ELR (cell line): Measurements from ENCODE around the gene C11orf87.

Source experiments
- DNase-seq: peaks from one replicate; pipeline ENCODE4 v3.0.0-alpha.2; 2015; ENCODE audit warnings: low read depth

The C11orf87 gene

GRCh38 chr11:109421981-109422869, at the start of gene C11orf87:
TSS of gene C11orf87 (plus strand) at chr11:109422190. CDS start at chr11:109423634, 1,444 bp downstream.
- peak; percentile 7 for DNase-seq

GRCh38 chr11:109374032-109374431, 48.0 kb upstream of the C11orf87 start:
- DNase-seq, result no peak

- DNase-seq, result no peak
These were observed 47.5 kb upstream of the C11orf87 start for GRCh38 chr11:109374441-109374840.

DNA sequence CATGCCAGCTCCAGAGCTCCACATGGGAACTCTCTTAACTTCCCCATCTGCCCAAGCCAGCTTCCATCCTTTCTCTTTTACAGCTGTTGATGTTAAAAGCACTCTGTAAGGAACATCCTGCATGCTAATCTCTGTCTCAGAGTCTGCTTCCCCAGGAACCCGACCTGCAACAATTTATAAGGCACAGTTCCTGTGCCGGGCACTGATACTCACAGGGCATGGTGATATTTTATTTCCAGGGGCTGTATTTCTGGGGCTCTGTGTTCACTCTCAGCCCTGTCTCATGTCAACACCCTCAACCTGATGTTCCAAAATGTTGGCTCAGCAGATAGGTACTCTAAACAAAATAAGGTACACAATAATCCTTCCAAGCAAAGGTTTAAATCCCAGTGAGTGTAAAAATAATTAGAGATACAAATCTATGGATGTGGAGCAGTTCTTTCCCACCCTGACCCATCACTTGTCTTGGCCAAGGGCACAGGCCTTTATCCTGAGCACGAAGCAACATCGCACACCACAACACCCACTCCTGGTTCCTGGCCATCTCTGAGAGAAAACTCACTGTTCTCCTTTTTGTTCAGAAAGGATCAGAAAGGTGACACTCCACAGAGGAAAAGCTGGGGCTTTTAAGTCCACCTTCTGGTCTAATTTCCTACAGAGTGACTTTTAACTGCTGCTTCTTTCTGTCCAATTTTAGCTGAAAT, 44.8 kb upstream of the C11orf87 start:
- DNase-seq, result no peak

GRCh38 chr11:109378034-109378433, 44.0 kb upstream of the C11orf87 start:
- DNase-seq, result no peak

GRCh38 chr11:109383306-109383705, 38.7 kb upstream of the C11orf87 start:
- DNase-seq, result no peak

DNA sequence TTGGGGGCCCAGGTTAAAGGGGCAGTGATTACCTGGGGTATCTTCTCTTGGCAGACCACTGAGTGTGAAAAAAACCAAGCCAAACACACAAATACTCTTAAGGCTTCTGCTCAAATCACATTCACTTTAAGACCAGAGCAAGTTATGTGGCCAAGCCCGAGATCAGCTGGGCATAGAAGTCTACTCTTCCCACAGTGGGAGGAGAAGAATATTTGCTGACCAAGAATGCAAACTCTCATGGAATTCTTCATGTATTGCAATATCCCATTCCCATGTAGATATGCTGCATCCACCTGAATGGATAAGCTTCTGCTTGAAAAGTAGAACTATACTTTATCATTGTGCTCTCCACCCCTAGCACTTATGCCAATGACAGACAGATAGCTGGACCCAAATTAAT, 37.1 kb upstream of the C11orf87 start:
- DNase-seq, result no peak

GRCh38 chr11:109388982-109389381, 33.0 kb upstream of the C11orf87 start:
- DNase-seq, result no peak

DNA sequence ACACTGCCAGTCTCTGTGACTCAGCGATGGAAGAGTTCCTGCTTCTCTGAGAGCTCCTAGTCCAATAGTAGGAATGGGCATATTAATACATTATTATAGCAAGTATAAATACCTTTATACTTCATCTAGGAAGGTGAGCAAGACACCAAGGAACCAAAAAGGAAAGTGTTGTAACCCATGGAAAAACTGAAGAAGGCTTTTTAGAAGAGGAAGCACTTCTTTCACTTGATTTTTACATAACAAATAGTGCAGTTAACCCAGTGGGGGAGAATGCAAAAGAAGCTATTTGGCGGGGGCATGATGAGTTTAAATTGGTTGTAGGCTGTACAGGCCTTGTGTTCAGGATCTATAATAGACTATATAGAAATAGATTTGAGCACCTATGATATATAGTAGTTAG, 31.2 kb upstream of the C11orf87 start:
- DNase-seq, result no peak

DNA sequence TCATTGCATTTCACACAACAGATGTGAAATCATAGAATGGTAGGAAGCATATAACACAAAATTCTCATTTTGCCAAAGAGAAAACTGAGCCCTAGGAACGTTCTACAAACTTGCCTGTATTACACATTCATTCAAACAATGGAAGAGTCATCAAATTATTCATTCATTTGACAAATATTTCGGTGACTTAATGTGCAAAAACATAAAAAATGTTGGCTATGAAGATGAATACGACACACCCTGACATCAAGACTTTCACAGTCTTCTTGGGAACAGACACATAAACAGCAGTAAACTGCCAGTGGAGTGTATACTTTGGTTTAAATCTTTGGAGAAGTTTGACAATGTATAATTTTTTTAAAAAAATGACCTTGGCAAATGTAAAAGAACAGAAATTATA, 20.4 kb upstream of the C11orf87 start:
- DNase-seq, result no peak

DNA sequence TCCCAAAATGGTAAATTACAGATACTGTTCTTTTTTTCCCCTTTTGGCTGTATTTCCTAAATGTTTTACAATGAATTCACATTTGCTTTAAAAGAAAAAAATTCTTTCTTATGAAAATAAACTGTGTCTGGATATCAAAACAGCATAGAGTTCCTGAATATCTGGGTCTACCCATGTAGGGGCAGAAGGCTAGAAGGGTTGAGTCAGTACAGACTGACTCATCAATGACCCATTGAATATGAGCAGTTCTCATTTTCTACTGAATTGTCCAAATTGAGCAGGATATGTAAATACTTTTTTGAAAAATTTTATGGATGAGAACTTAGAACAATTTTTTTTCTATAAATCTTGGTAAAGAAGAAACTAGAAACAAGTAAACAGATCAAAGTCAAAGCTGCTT, 16.3 kb upstream of the C11orf87 start:
- DNase-seq, result peak; percentile 54

DNA sequence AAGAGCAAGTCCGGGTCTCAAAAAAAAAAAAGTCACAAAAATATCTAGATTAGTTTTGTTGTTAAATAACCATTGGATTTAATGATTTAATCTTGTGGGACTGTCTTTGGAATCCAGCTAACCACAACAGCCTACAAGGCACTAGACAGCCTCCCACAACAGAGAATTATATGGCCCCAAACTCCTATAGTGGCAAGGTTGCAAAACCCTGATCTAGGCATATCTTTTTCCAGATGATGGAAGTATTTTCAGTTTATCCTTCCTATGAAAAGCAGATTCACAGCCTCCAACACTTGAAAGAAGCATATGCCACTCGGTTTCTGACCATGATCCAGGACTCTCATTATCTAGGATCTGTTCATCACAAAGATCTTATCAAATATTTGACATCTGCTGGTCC, 5.4 kb upstream of the C11orf87 start:
- no peak for DNase-seq

- peak; percentile 20 for DNase-seq
These were observed 978 bp downstream of the C11orf87 start for GRCh38 chr11:109422870-109423465.

DNA sequence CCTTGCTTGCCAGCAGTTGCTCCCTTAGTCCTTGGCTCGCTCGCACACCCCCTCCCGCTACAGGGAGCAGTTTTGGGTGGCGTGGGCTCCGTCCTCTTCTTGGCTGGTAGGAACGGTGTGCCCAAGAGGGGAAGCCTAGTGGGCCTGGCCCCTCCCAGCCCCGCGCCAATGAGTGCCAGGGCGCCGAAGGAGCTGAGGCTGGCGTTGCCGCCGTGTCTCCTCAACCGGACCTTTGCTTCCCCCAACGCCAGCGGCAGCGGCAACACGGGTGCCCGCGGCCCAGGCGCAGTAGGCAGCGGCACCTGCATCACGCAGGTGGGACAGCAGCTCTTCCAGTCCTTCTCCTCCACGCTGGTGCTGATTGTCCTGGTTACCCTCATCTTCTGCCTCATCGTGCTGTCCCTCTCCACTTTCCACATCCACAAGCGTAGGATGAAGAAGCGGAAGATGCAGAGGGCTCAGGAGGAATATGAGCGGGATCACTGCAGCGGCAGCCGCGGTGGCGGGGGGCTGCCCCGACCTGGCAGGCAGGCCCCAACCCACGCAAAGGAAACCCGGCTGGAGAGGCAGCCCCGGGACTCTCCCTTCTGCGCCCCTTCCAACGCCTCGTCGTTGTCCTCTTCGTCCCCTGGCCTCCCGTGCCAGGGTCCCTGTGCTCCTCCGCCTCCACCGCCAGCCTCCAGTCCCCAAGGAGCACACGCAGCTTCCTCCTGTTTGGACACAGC, 1.6 kb downstream of the C11orf87 start:
- no peak for DNase-seq

GRCh38 chr11:109424901-109425300, 2.9 kb downstream of the C11orf87 start:
- DNase-seq, result peak; percentile 12

DNA sequence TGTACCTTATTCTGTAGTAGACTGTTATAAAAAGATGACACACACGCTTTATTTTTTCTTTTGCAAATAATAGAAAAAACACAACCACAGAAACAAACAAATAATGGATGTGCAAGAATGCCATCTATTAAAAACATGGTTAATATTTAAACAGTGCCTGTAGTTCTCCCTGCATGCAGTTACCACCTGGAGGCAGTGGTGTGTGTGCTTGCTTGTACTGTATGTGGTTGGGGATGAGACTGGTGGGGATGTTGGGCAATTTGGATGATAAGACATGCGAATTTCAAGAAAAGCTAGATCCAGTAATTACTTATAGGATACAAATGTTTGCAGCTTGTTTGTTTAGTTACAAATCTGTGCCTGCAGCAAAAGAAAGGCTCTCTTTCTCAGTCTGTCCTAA, 3.6 kb downstream of the C11orf87 start:
- DNase-seq, result peak; percentile 10

DNA sequence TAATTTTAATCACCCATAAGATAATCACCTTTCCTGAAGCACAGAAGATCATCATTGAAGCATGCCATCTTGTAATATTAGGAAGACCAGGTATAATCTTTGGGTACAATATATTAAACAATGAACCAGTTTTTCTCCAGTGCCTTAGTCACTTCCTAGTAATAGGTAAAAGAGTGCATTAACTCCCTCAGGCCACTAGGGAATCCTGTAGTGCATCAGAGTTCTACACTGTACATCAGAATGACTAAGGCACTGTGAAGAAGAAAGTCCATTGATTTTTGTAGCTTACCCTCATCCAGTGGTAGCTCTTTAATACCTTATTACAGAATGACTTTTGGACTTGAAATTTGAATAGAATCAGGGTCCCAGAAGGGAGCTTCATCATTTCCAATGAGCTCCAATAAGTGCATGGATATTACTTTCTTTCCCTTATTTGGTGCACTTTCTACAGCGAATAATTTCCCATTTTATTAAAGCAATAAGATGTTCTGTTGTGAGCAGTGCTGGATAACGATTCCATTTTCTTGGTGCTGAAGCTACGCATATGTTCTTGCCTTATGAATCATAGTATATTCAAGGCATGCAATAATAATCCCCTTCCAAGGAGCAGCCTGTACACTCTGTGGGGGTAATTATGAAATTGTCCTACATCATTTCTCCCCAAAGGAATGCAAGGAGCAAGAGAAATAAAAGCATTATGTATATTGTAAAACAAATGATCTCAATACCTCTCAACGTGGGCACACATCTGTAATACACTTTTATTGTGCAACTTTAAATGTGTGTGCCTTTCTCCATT, 4.7 kb downstream of the C11orf87 start:
- DNase-seq, result peak; percentile 52

GRCh38 chr11:109432105-109432504, 10.1 kb downstream of the C11orf87 start:
- DNase-seq, result peak; percentile 43

- no peak for DNase-seq
These were observed 11.8 kb downstream of the C11orf87 start for GRCh38 chr11:109433753-109434256.

- peak; percentile 6 for DNase-seq
These were observed 13.2 kb downstream of the C11orf87 start for GRCh38 chr11:109435121-109435742.

GRCh38 chr11:109439684-109440083, 17.7 kb downstream of the C11orf87 start:
- DNase-seq, result no peak
